Stimulated activated CD4-positive, alpha-beta T cell treated with anti-CD3 and anti-CD28 coated beads, Interleukin-1b, Interleukin-23, amount 100 ng/mL, for 48 hours (primary cell): ENCODE results near the gene CD44.
"Not testable (repeated sequence)": the region's sequence is repeated elsewhere in the genome, so short reads cannot be mapped to it uniquely, and the experiment has no call there.

ENCODE experiments used
- DNase-seq: peaks from one replicate; pipeline ENCODE4 v3.0.0-alpha.2; 2020

Gene CD44

GRCh38 chr11:35216962-35217678 lies 78.1 kb downstream of the CD44 start:
- DNase-seq = no peak

GRCh38 chr11:35218956-35219355 lies 80.0 kb downstream of the CD44 start:
- DNase-seq = no peak

DNA sequence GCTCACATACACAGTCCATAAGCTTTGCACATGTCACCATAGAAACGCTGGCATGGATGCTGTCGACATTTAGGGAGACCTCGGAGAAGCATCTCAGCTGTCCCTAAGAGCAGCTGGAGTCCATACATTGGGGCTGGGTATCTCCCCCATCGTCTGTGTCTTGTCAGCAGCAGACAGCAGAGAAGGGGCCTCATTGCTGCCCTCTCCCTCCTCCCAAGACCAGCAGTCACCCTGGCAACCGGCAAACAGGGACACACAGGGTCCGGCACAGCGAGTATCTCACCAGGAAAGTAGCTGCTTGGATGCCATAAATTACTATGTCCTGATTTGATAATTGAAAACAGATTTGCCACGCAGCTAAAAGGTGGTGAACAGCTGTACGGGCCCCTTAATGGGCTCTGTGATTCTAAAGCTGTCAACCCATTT lies 84.4 kb downstream of the CD44 start:
- DNase-seq = no peak

GRCh38 chr11:35223991-35224390 lies 85.0 kb downstream of the CD44 start:
- DNase-seq = no peak

DNA sequence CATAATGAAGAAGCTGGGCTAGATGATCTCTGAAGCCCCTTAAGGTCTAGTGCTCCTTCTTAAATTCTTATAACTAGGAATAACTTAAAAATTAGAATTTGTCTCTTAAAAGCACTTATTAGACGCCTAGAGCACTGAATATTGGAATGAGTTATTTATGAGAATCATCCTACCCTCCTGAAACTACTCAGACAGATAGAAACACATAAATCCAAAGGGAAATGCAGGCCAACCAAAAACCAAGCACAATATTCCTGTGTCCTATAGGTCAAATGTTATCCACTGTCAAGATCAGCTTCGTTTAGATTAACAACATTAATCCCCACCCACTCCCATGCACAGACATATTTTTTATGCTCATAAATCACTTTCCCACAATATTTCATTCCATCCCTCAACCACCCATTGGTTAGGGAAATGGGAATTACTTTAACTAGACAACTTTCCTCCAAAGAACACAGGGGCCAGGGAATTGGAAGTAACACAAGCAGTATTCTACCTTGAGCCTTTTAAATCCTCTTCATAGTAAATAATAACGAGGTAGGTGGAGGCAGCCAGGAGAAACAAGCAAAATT lies 87.1 kb downstream of the CD44 start:
- DNase-seq = no peak

- DNase-seq = not testable (repeated sequence)
These were observed 87.8 kb downstream of the CD44 start for GRCh38 chr11:35226756-35227155.

- no peak for DNase-seq
These were observed 88.8 kb downstream of the CD44 start for GRCh38 chr11:35227576-35228327.

- DNase-seq = no peak
These were observed 89.4 kb downstream of the CD44 start for GRCh38 chr11:35228328-35228725.

DNA sequence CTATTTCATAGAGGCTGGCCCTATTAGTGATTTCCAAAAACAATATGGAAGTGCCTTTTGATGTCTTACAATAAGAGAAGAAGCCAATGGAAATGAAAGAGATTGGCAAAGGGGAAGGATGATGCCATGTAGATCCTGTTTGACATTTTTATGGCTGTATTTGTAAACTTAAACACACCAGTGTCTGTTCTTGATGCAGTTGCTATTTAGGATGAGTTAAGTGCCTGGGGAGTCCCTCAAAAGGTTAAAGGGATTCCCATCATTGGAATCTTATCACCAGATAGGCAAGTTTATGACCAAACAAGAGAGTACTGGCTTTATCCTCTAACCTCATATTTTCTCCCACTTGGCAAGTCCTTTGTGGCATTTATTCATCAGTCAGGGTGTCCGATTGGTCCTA lies 91.4 kb downstream of the CD44 start:
- no peak for DNase-seq

DNA sequence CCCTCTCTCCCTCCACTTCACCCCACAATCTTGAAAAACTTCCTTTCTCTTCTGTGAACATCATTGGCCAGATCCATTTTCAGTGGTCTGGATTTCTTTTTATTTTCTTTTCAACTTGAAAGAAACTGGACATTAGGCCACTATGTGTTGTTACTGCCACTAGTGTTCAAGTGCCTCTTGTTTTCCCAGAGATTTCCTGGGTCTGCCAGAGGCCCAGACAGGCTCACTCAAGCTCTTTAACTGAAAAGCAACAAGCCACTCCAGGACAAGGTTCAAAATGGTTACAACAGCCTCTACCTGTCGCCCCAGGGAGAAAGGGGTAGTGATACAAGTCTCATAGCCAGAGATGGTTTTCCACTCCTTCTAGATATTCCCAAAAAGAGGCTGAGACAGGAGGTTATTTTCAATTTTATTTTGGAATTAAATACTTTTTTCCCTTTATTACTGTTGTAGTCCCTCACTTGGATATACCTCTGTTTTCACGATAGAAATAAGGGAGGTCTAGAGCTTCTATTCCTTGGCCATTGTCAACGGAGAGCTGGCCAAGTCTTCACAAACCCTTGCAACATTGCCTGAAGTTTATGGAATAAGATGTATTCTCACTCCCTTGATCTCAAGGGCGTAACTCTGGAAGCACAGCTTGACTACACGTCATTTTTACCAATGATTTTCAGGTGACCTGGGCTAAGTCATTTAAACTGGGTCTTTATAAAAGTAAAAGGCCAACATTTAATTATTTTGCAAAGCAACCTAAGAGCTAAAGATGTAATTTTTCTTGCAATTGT lies 92.3 kb downstream of the CD44 start:
- no peak for DNase-seq

DNA sequence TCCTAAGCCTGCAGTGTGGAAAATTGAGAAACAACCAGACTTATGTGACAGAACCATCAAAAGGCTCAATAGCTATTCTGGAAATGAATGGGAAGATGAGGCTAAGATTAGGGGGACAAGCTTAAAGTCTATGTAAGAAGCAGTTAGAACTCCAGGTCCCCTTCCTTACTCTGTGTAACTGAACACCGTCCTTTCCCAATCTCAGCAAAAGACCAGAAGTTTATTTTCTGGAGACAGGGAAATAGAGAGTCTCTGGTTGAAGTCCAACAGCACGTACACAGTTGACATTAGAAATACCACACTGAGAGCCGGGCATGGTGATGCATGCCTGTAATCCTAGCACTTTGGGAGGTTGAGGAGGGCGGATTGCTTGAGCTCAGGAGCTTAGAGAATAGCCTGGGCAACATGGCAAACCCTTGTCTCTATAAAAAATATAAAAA lies 93.9 kb downstream of the CD44 start:
- no peak for DNase-seq

DNA sequence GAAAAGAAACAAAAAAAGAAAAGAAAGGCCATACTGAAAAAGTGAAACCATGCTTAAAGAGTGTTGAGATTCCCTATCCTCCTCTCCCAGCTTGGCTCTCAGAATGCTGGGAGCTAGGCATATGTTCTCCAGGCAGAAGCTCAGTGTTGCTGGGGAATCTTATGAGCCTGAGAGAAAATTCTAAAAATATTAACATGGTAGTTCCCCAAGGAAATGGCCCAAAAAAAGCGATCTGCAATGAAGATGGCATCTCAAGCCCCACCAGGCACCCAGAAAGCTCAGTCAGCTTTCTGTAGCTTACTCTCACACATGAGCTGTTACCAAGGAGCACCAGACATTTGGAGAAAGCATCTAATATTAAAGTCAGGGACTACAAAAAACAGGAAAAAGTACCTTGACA lies 94.5 kb downstream of the CD44 start:
- DNase-seq = no peak

DNA sequence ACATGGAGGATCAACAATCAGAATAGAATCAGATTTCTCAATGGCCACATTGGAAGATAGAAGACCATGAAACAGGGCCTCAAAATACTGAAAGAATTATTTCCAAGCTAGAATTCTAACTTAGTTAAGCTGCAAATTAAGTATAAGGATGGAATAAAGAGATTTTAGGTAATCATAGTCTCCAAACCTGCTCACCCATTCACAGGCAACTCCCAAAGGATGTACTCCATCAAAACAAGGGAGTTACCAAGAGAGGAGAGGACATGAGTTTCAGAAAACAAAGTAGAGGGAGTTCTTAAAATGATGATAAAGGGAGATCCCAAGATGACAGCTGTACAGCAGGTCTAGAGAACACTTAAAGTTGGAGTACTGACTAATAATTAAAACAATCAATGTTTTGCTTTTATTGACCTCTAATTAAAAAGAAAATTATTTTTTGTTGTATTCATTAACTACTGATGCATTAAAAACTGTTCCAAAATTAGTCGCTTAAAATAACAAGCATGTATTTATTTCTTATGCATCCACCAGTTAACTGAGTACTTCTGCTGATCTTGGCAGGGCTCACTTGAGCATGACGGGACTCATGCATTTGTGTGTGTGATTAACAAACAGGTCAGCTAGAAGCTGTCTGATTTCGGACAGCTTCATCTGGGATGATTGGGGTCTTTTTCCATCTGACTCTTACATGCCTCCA lies 95.6 kb downstream of the CD44 start:
- no peak for DNase-seq

DNA sequence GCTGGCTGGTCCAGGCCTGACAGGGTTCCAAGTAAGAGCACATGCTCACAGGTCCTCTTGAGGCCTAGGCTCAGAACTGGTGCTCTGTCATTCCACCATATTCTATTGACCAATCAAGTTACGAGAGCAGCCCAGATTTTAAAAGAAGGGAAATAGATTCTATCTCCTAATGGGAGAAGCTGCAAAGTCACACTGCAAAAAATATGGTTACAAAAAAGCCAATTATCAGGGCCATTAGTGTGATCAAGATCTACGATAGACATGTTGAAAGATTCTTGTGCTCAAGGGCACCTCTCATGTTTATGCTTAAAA lies 96.1 kb downstream of the CD44 start:
- DNase-seq = no peak

DNA sequence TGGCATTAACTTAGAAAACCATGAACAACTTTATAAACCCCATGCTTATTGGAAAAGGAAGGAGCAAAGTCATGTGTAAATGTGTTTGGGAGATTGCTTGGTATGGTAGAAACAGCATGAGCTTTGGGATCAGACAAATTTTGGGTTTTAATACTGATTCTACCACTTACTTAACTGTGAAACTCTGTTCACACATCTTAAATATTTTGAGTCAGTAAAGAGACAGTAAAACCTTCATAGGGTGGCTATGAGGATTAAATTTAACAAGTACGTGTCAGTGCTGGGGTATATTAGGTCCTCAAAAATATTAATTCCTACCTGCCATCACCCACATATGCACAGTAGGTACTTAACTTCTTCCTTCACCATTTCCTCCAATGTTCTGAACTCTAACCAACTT lies 96.5 kb downstream of the CD44 start:
- DNase-seq = no peak

- peak; percentile 57 for DNase-seq
These were observed 97.1 kb downstream of the CD44 start for GRCh38 chr11:35235936-35236666.

- no peak for DNase-seq
These were observed 97.7 kb downstream of the CD44 start for GRCh38 chr11:35236667-35237003.

DNA sequence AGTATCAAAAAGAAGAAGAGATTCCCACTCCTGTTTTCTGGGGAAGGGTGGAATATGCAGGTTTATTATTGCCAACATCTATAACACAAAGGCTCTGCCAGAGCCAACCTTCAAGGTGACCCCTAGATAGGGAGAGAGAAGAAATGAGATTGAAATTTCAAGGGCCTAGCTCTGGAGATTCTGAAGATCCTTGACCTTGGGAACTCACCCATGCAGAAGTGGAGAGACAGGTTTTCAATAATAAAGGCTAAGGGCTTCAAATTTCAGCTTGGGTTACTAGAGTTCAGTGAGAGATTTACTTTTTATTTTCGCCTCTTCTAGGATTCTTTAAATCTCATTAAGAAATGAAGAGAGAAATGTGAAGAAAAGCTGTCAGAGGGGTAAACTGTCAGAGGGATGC lies 98.4 kb downstream of the CD44 start:
- DNase-seq = no peak

- peak; percentile 57 for DNase-seq
These were observed 99.1 kb downstream of the CD44 start for GRCh38 chr11:35237860-35238715.

DNA sequence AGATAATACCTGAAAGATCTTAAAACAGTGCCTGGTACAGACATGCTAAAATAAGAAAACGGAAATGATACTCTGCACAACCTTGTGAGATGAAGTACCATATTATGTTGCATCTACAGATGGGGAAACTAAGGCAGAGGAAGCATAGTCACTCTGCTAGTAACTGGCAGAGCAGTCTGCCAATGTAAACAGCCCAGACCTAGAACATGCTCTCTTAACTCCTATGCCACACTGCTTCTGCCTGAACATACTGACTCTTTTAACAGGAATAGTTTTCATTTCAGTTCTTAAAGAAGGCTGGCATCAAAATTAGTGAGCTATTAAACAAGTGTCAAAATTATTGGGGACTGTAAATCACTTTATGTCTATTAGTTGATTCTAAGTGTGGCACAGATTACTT lies 99.9 kb downstream of the CD44 start:
- DNase-seq = no peak

DNA sequence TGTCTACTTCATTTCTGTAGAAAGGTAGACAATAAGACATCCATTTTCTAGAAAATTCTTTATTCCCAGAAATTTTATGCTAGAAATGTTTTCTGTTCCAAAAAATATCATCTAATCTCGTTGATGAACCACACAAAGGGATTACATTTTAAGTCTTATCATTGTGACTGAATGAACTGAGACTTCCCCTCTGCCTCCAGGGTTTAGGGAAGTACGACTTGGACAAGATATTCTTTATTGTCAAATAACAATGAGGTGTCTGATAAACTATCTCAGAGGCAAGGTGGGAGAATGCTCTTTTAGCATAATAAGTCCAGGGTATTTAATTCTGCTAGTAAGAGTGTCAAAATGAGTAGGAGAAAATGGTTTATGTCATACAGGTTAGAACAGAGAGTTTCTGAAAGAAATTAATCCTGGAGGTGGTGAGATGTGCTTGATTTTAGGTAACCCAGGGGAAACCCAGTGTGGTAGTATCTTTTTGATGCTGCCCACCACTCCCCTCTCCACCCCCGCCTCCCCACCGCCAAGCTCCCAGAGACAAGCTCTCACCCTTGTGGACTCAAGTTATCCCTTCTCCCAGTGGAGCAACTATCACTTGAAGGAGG lies 100.6 kb downstream of the CD44 start:
- DNase-seq = no peak
